ENCODE results near the gene DCDC2. TPM values are rescaled to one million over a fixed set of nuclear protein-coding genes. Genes with fewer than 3 reads are reported as not detected.

DCDC2 gene
- total RNA-seq, 2 experiments from 2014 or later, result 0.06 TPM; not detected in 1

GRCh38 chr6:24219670-24220069 is 138.2 kb downstream of the DCDC2 start:
- Histone ChIP-seq H3K4me1 (ENCODE audit: insufficient read depth, low read length, poor library complexity, severe bottlenecking) (no peaks in the 10 kb centered on the region), H3K9me3 (ENCODE audit: low read length) (no peaks in the 10 kb centered on the region), H3K27ac (ENCODE audit: low read depth, low read length, poor library complexity, severe bottlenecking) (no peak overlapping the region), H4K20me1 (ENCODE audit: insufficient read depth, low read length) (no peaks in the 10 kb centered on the region), H2AFZ (ENCODE audit: low read length) (no peak overlapping the region), H3K4me2 (ENCODE audit: low read length) (no peak overlapping the region), H3K79me2 (ENCODE audit: insufficient read depth, low read depth, low read length) (no peaks in the 10 kb centered on the region), H3K4me3 (ENCODE audit: low read depth, low read length, poor library complexity, severe bottlenecking) (no peak overlapping the region), H3K36me3 (ENCODE audit: insufficient read depth, low read length) (no peaks in the 10 kb centered on the region), H3K9me2 (ENCODE audit: insufficient read depth, low read length) (no peaks in the 10 kb centered on the region)
- ChIA-PET CTCF (ENCODE audit: unreplicated experiment) (no interaction called here), POLR2A (no interaction called here)
- TF ChIP-seq EZH2phosphoT487 (IDR thresholded peaks at IDR 0.05; ENCODE audit: borderline replicate concordance, low read depth, low read length) (no peak), CTCF (conservative IDR thresholded peaks at IDR 0.05; ENCODE audit: low read length) (no peak)
- BruUV-seq (replicated peaks), result no TSS peak
- intact Hi-C loops (cut with micrococcal nuclease; ENCODE audit: unreplicated experiment), result no loop called here
- no peak for DNase-seq (ENCODE audit: low spot score)

DNA sequence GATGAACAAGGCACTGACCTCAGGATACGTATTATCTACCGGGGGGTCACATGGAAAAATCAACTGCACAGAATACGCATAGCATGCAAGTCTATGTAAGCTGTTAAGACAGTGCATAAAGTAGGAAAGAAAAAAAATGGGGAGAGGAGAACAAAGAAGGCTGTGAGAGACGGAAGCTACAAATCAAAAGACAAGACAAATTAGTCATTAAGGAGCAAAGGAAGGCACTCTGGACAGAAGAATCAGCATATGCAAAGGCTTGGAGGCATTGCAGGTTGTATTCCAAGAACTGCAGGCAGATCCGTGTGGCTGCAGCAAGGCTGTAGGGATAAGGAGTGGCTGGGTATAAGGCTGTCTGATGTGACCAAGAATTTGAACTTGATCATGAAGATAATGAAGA is 142.9 kb downstream of the DCDC2 start:
- Histone ChIP-seq H2AFZ (ENCODE audit: low read length) (no peak overlapping the region), H3K4me3 (ENCODE audit: low read depth, low read length, poor library complexity, severe bottlenecking) (no peak overlapping the region), H3K9me3 (ENCODE audit: low read length) (no peaks in the 10 kb centered on the region), H3K27ac (ENCODE audit: low read depth, low read length, poor library complexity, severe bottlenecking) (no peak overlapping the region), H3K79me2 (ENCODE audit: insufficient read depth, low read depth, low read length) (no peaks in the 10 kb centered on the region), H4K20me1 (ENCODE audit: insufficient read depth, low read length) (no peaks in the 10 kb centered on the region), H3K4me2 (ENCODE audit: low read length) (no peak overlapping the region), H3K4me1 (ENCODE audit: insufficient read depth, low read length, poor library complexity, severe bottlenecking) (no peaks in the 10 kb centered on the region), H3K36me3 (ENCODE audit: insufficient read depth, low read length) (no peaks in the 10 kb centered on the region), H3K9me2 (ENCODE audit: insufficient read depth, low read length) (no peaks in the 10 kb centered on the region)
- no peak for TF ChIP-seq EZH2phosphoT487 (IDR thresholded peaks at IDR 0.05; ENCODE audit: borderline replicate concordance, low read depth, low read length)
- no peak for TF ChIP-seq CTCF (conservative IDR thresholded peaks at IDR 0.05; ENCODE audit: low read length)
- BruUV-seq (replicated peaks), result no TSS peak
- intact Hi-C loops (cut with micrococcal nuclease; ENCODE audit: unreplicated experiment), result no loop called here
- CTCF ChIA-PET (ENCODE audit: unreplicated experiment), result no interaction called here
- POLR2A ChIA-PET, result interaction anchor here (2.3 kb wide), 1 partner anchor 7 kb away, joined by 11 read pairs; no protein-coding TSS in a partner anchor
- DNase-seq (ENCODE audit: low spot score), result no peak

DNA sequence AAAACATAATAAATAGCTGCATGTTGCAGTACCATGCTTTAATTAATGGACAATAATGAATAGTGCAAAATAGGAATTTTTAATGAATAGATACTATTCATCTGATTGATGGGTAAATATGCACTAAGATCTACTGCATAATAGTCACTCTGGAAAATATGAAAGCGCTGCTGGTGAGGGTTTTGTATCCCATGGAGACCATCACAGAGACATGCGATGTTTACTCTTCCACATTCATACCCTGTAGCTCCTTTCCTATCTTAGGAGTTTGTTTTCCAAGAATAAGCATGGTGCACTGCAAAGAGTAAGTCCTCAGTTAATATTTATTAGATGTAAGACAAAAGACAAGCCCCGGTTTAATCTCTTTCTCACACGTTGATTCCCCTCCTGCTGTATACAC is 150.4 kb downstream of the DCDC2 start:
- H3K9me3 ChIP-seq (ENCODE audit: low read length), result no peaks in the 10 kb centered on the region
- intact Hi-C loops (cut with micrococcal nuclease; ENCODE audit: unreplicated experiment), result no loop called here
- POLR2A ChIA-PET, result no interaction called here
- no peaks in the 10 kb centered on the region for H3K9me2 ChIP-seq (ENCODE audit: insufficient read depth, low read length)
- CTCF ChIA-PET (ENCODE audit: unreplicated experiment), result no interaction called here
- no peak overlapping the region for H3K4me3 ChIP-seq (ENCODE audit: low read depth, low read length, poor library complexity, severe bottlenecking)
- H3K36me3 ChIP-seq (ENCODE audit: insufficient read depth, low read length), result no peaks in the 10 kb centered on the region
- no peak for DNase-seq (ENCODE audit: low spot score)
- no peak for TF ChIP-seq CTCF (conservative IDR thresholded peaks at IDR 0.05; ENCODE audit: low read length)
- TF ChIP-seq EZH2phosphoT487 (IDR thresholded peaks at IDR 0.05; ENCODE audit: borderline replicate concordance, low read depth, low read length), result no peak
- no peak overlapping the region for H3K4me2 ChIP-seq (ENCODE audit: low read length)
- H3K27ac ChIP-seq (ENCODE audit: low read depth, low read length, poor library complexity, severe bottlenecking), result no peak overlapping the region
- no peaks in the 10 kb centered on the region for H3K4me1 ChIP-seq (ENCODE audit: insufficient read depth, low read length, poor library complexity, severe bottlenecking)
- no TSS peak for BruUV-seq (replicated peaks)
- no peak overlapping the region for H2AFZ ChIP-seq (ENCODE audit: low read length)
- H4K20me1 ChIP-seq (ENCODE audit: insufficient read depth, low read length), result no peaks in the 10 kb centered on the region
- H3K79me2 ChIP-seq (ENCODE audit: insufficient read depth, low read depth, low read length), result no peaks in the 10 kb centered on the region
